Measurements from ENCODE around the gene ESPN.

ESPN gene

DNA sequence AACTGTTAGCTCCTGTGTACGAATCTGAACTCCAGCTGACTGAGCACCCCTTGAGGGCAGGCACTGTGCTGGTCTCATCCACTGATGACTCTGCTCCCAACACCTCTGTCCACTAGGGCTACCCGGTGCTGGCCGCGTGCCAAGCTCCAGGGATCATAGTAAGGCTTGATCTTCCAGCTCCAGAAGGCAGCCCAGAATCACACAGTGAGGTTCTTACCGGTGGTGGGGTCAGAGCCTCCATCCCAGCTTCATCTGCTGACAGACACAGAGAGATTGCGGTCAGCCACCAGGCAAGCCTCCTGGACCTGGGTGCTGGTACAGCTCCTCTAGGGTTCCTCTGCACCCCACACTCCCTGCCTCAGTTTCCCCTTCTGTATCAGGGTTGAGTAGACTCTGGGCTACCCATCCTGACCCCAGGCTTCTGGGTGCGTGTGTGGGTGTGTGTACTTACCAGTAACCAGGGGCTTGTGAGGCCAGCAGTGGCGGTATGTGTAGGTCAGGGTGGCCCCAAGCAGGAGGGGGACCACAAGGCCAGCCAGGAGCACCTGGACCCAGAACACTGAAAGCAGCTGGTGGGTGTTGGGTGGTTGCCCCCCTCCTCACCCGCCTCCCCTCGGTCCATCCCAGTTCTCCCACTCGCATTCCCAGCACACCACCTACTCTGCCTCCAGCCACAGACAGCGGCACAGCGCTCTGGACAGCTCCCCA lies 38.0 kb downstream of the ESPN start:
- TF ChIP-seq MYC (IDR thresholded peaks at IDR 0.05; ENCODE audit: low read depth, low read length) (no peak), MAX (IDR thresholded peaks at IDR 0.05; ENCODE audit: low read depth, low read length) (no peak), POLR2A (IDR thresholded peaks at IDR 0.05; ENCODE audit: extremely low read depth, insufficient read length) (no peak)
- TF ChIP-seq, protein P1, sequence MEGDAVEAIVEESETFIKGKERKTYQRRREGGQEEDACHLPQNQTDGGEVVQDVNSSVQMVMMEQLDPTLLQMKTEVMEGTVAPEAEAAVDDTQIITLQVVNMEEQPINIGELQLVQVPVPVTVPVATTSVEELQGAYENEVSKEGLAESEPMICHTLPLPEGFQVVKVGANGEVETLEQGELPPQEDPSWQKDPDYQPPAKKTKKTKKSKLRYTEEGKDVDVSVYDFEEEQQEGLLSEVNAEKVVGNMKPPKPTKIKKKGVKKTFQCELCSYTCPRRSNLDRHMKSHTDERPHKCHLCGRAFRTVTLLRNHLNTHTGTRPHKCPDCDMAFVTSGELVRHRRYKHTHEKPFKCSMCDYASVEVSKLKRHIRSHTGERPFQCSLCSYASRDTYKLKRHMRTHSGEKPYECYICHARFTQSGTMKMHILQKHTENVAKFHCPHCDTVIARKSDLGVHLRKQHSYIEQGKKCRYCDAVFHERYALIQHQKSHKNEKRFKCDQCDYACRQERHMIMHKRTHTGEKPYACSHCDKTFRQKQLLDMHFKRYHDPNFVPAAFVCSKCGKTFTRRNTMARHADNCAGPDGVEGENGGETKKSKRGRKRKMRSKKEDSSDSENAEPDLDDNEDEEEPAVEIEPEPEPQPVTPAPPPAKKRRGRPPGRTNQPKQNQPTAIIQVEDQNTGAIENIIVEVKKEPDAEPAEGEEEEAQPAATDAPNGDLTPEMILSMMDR (IDR thresholded peaks at IDR 0.05; ENCODE audit: low read depth, low read length): no peak
- no peak overlapping the region for H3K4me3 ChIP-seq (ENCODE audit: low read depth, low read length)
- DNase-seq (ENCODE audit: low read depth): no peak

DNA sequence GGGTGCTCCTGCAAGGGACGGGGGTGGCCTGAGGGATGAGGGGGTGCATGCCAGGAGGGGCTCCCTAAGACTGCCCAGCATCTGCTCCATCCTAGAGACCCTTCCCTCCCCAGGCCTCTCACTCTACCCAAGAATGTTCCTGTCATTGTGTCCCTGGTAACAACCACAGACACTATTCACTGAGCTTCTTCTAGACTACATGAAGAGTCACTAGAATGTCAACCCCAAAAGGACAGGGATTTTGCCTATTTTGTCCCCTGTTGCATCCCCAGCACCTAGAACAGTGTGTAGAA lies 38.5 kb downstream of the ESPN start:
- no peak overlapping the region for H3K4me3 ChIP-seq (ENCODE audit: low read depth, low read length)
- no peak for DNase-seq (ENCODE audit: low read depth)
- no peak for TF ChIP-seq MAX (IDR thresholded peaks at IDR 0.05; ENCODE audit: low read depth, low read length)
- TF ChIP-seq, protein P1 (IDR thresholded peaks at IDR 0.05; ENCODE audit: low read depth, low read length): no peak
- no peak for TF ChIP-seq POLR2A (IDR thresholded peaks at IDR 0.05; ENCODE audit: extremely low read depth, insufficient read length)
- TF ChIP-seq MYC (IDR thresholded peaks at IDR 0.05; ENCODE audit: low read depth, low read length): no peak

DNA sequence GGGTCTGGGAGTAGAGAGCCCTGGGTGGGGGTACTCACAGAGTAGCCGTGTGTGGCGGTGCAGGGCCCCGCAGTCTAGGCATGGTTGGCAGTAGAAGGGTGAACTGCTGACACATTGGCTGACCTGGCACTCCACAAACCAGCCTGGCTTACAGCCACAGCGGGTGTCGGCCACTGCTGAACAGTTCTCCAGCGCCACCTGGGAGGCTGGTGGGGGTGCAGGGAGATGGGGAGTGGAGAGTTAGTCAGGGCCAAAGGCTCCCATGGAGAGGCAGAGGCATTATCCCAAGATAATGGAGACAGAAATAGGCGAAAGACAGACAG lies 39.9 kb downstream of the ESPN start:
- TF ChIP-seq POLR2A (IDR thresholded peaks at IDR 0.05; ENCODE audit: extremely low read depth, insufficient read length) (no peak), MAX (IDR thresholded peaks at IDR 0.05; ENCODE audit: low read depth, low read length) (no peak), MYC (IDR thresholded peaks at IDR 0.05; ENCODE audit: low read depth, low read length) (no peak)
- TF ChIP-seq, protein P1 (IDR thresholded peaks at IDR 0.05; ENCODE audit: low read depth, low read length): no peak
- H3K4me3 ChIP-seq (ENCODE audit: low read depth, low read length): no peak overlapping the region
- DNase-seq (ENCODE audit: low read depth): no peak

- no peak for DNase-seq (ENCODE audit: low read depth)
- no peak overlapping the region for H3K4me3 ChIP-seq (ENCODE audit: low read depth, low read length)
- TF ChIP-seq, protein P1 (IDR thresholded peaks at IDR 0.05; ENCODE audit: low read depth, low read length): no peak
- TF ChIP-seq POLR2A (IDR thresholded peaks at IDR 0.05; ENCODE audit: extremely low read depth, insufficient read length): no peak
- TF ChIP-seq MYC (IDR thresholded peaks at IDR 0.05; ENCODE audit: low read depth, low read length): no peak
- no peak for TF ChIP-seq MAX (IDR thresholded peaks at IDR 0.05; ENCODE audit: low read depth, low read length)
Observed at GRCh38 chr1:6464915-6465314, 40.3 kb downstream of the ESPN start.

DNA sequence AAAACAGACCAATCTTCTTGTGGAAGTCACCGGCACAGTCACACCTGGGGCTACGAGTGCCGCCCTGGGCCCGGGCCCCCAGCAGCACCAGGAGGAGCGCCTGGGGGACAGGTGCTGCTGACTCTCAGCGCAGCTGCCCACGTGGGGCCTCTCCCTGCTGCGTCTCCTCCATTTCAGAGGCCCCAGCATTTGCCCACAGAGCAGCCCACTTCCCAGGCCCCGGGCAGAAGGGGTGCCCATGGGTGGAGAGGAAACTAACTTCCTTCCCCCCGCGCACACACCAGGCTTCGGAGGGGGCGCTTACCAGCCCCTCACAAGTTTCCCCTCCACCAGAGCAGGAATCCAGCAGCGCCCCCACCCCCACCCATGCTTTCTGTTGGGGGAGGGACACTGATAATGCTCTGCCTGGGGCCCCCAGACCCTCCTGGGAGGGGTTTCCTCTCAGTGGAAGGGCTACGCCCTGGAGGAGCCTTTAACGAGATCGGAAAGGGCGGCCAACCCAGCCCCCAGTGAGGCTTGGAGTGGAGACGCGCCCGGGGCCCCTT lies 41.0 kb downstream of the ESPN start:
- TF ChIP-seq POLR2A (IDR thresholded peaks at IDR 0.05; ENCODE audit: extremely low read depth, insufficient read length): no peak
- no peak for DNase-seq (ENCODE audit: low read depth)
- no peak overlapping the region for H3K4me3 ChIP-seq (ENCODE audit: low read depth, low read length)

- DNase-seq (ENCODE audit: low read depth): no peak
- no peak within 1 kb of the TSS for H3K4me3 ChIP-seq (ENCODE audit: low read depth, low read length)
- no peak for TF ChIP-seq MYC (IDR thresholded peaks at IDR 0.05; ENCODE audit: low read depth, low read length)
- no peak for TF ChIP-seq MAX (IDR thresholded peaks at IDR 0.05; ENCODE audit: low read depth, low read length)
- TF ChIP-seq POLR2A (IDR thresholded peaks at IDR 0.05; ENCODE audit: extremely low read depth, insufficient read length): no peak
- TF ChIP-seq, protein P1 (IDR thresholded peaks at IDR 0.05; ENCODE audit: low read depth, low read length): no peak
Observed at GRCh38 chr1:6466023-6466422, 41.4 kb downstream of the ESPN start, which contains the start of gene TNFRSF25. TNFRSF25 (minus strand) TSS chr1:6466173; CDS start chr1:6466107, 66 bp downstream.
